Left hindlimb (tissue), 1 donor: Measurements from ENCODE around the gene SYNPO.

ENCODE experiments used
- DNase-seq: peaks from one replicate; pipeline ENCODE4 v3.0.0-alpha.2; 2018

Gene SYNPO

DNA sequence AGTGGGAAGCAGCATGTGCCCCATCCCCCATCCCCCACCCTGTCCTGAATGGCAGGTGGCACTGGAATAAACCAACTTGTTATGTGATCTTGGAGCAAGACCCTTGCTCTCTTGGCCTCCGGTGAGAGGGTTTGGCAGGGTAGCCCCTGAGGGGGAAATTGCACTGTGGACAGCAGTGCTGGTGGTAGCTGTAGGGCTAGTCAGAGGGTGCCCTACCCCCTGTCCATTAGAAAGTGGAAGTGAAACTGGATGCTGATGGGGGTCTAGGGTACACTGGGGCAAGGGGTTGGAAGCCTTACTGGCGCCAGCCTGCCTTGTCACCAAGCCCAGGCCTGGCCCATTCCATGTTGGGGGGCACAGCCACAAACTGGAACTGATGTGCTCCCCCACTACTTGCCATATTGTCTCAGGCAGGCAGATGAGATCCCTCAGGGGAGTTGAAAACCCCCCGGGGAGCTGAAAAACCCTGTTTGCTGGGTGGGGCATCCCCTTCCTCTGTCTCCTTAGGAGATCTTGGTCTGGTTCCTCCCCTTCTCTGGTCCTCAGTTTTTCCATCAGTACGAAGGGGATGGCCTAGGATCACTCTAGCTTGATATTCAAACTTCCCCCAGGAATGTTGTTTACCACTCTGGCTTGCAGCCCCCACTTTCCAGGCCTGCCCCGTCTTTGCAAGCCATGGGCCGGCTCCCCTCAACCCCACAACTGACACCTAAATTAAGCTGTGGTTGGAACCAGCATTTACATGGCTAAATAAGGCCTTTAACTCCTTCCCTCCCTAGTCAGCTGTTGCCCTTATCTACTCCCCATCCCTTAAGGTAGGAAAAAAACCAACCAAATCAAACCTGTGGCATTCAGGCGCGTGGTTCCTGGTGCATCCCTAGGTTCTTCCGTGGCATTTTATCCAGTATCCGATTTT, 14.4 kb upstream of the SYNPO start:
- peak; percentile 28 for DNase-seq

- DNase-seq = peak; percentile 54
Observed at GRCh38 chr5:150626853-150627276, 13.6 kb upstream of the SYNPO start.

DNA sequence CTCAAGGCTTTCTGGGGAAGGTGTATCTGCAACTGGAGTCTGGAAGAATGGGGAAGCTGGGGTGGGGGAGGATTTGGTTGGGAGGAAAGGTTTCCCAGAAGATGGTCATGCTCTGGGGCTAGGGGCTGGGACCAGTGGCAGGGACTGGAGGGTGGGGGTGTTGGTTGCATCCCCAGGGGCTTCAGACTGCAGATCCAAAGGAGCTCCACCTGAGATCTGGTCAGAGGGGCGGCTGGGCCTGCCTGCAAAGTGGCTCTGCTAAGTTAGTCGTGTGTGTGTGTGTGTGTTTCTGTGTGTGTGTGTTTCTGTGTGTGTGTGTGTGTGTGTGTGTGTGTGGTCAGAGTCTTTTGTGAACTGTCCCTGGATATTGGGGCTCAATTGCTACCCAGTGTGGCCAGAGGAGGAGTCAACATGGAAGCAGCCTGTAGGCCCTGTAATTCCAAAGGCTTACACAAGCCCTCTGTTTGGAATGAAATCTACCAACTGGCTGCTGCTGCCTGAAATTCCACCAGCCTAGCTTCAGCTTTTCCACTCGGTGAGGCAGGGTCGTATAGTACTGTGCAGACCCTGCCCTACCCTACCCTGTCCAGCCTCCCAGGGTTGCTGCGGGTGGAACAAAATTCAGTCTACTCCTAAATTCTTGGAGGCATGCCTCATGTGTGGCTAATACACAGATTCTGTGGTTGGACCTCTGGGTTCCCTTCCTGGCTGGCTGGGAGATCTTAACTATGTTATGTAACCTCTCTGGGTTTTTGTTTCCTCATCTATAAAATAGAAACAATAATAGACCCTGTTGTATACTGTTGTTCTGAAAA, 12.5 kb upstream of the SYNPO start:
- peak; percentile 35 for DNase-seq

DNA sequence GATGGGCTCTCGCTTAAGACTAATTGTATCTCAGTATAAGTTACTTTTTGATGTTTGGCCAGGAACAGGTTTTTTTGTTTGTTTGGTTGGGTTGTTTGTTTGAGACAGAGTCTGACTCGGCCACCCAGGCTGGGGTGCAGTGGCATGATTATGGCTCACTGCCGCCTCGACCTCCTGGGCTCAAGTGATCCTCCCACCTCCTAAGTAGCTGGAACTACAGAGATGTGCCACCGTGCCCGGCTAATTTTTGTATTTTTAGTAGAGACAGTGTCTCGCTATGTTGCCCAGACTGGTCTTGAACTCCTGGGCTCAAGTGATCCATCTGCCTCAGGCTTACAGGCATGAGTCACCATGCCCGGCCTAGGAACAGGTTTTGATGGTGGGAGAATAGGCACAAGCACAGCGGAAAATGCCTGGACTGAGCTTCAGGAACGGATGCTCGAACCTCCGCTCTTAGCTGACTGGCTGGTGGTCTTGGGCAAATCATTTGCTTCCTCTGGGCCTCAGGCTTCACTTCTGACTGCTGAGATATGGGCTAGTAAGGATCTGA, 11.4 kb upstream of the SYNPO start:
- peak; percentile 20 for DNase-seq

- peak; percentile 20 for DNase-seq
Observed at GRCh38 chr5:150630016-150630415, 10.4 kb upstream of the SYNPO start.

DNA sequence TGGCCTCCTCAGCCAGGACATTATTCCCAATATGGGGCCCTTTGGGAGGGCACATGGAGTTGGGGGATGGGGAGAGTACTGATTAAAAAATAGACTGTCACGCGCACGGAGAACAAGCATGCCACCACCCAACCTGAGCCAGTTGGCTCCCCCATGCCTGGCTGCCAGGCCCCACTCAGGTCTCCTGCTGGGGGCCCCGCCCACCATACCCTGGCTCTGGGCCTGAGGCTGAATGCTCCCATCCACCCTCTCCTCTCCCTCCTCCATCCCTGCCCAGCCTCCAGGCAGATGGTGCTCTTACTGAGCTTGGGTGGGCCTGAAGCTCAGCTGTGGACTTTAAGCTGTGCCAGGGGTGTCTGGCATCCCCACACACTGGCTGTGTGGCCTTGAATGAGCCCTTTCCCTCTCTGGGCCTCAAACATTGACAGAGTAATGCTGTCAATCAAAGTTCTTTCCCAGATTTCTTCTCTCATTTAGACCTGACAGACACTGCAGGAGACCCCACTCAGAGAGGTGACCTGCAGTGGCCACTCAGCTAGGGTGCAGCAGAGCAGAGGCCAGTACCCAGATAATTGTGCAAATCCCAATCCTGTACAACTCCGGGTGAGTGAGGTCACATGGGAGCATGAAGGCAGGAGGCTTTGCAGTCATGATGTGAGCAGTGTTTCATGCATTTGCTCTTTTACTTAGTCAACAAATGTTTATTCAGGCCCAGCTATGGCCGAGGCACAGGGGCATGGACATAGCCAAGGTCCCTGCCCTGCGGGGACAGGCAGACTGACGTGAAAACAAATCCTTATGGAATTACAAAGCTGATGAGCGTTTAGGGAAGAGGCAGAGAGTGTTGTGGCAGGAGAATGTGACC, 9.8 kb upstream of the SYNPO start:
- DNase-seq = peak; percentile 35

- DNase-seq = peak; percentile 8
Observed at GRCh38 chr5:150631326-150631701, 9.1 kb upstream of the SYNPO start.

DNA sequence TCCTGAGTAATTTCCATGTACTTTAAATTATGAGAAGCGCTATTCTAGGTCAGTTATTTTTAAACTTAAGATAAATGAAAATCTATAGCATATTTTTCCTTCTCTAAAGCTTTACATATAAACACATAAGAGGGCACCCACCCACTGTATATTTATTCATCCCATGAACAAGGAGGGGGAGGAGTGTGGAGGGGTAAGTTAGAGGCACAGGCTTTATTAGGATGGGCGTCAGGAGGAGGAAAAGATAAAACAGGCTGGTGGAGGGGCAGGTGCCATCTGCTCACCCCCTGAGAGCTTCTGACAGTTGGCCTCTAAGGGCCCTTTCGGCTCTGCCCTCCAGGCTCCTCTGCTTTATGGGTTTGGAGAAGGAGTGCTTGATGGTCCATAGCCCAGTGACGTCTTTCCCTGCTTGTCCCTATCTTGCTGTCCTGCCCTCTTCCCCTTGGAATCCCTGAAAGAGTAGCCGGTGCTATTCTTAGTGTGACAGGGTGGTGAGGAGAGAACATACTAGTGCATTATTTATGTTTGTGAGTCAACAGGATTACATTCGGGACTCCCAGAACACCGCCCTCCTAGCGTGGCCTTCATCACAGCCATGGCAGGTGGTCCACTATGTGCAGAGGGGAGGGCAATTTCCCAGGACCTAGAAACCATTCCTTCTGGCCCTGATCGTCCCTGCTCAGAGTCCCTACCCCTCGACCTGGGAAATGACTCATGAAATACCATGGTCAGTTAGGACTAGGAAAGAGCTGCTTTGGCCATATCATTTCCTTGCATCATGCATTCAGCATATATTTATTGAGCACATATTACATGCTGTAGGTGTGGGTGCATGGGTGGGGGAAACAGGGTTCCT, 7.9 kb upstream of the SYNPO start:
- DNase-seq = peak; percentile 16

- DNase-seq = peak; percentile 13
Observed at GRCh38 chr5:150633429-150633828, 7.0 kb upstream of the SYNPO start.

- peak; percentile 58 for DNase-seq
Observed at GRCh38 chr5:150636391-150637244, 3.8 kb upstream of the SYNPO start.

- DNase-seq = peak; percentile 64
Observed at GRCh38 chr5:150637245-150638052, 3.0 kb upstream of the SYNPO start.

DNA sequence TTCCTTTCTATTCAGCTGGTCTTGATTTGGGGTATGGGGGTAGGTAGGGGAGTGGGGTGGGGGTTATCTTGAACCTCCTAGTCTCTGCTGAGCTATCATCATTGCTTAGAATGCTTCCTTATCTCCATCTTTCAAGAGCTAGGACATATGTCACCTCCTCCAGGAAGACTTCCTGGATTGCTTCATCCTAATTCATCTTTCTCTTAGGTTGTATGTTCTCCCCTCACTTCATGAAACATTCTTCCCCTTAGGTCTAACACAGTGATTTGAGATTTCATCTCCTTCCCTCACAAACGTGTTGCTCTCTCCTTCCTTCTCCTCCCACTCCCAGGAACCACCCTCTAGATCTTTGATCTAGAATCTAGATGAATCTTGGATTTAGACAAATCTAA, 2.4 kb upstream of the SYNPO start:
- no peak for DNase-seq

- DNase-seq = peak; percentile 39
Observed at GRCh38 chr5:150638488-150639376, 1.7 kb upstream of the SYNPO start.

- DNase-seq = peak; percentile 19
Observed at GRCh38 chr5:150639377-150639692, 1.1 kb upstream of the SYNPO start.

DNA sequence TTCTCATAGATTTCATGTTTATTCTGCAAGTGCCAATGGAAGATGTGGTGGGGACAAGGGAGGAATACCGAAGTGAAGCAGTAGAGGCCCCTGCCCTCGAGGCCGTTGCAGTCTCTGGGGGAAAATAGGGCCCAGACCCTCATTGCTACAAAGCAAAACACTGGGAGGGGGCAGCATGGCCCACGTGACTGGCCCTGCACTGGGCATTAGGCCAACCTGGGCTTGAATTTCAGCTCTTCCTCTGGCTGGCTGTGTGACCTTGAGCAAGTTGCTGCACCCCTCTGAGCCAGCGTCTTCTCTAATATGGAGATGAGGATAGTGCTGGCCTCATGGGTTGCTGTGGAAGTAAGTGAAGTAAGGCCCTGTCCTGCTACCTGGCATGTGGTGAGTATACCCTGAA, 709 bp upstream of the SYNPO start:
- DNase-seq = peak; percentile 31

DNA sequence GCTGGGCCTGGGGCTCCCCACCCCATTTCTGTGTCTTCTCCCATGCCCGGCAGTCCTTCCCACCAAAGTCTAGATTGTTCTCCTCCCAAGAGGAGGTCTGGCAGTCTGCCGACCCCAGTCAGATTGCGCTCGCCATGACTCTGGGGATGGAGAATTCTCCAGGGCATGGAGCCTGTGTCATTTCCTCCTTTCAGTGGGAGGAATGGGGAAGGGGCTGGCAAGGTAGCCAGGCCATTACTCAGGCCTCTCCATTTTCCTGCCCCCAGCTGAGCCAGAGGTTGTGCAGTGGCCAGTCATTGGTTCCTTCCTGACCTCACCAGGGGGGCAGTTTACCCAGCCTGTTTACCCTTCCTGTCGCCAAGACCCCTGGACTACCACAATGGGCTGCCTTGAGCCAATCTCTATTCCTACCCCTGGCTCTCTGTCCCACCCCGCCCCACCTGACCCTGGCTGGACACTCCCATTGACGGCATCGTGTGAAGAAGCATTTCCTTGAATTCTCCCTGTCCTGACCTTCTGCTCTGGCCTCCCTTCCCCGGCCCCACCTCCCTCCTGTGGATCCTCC, 628 bp downstream of the SYNPO start:
- peak; percentile 45 for DNase-seq

GRCh38 chr5:150641824-150642566, 1.5 kb downstream of the SYNPO start:
- DNase-seq = peak; percentile 4

DNA sequence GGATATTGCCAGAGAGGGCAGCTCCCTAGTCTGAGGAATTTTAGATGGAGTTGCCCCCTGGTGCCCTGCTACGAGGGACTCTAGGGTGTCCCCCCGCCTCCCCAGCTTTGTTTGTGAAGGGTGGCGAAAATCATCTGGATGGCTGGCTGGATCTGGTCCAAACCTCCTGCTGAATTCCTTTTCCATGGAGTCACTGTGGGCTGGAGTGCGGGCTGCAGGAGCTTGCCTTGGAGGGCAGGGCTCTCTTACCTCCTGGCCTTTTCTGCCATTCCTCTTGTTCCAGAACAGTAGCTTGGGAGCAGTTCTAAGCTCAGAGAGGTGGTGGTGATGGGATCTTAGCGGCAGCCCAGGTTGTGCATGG, 2.1 kb downstream of the SYNPO start:
- peak; percentile 76 for DNase-seq
